CD1c-positive myeloid dendritic cell (primary cell): ENCODE data around the gene FTO.

ENCODE experiments used
- DNase-seq: peaks from one replicate; pipeline ENCODE4 v3.0.0-alpha.2; 2016; ENCODE audit errors: extremely low spot score

Gene FTO

DNA sequence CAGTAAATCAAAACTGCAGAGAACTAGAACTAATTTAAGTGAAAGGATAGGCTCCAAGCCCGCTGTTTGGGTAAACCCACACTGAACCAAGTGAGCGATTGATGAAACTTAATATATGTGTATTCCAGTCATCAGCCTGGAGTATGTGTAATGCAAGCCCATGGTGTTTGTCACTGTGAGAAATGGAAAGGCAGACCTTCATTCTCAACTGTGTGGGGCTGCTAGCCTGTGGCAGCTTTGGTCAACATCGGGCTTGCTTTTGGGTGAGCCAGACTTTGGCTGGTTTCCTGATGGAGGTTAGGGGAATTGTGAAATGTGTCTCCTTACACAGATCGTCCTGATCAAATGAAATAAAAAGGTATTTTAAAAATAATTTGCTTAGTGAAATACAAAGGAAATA, 302.7 kb downstream of the FTO start:
- no peak for DNase-seq

DNA sequence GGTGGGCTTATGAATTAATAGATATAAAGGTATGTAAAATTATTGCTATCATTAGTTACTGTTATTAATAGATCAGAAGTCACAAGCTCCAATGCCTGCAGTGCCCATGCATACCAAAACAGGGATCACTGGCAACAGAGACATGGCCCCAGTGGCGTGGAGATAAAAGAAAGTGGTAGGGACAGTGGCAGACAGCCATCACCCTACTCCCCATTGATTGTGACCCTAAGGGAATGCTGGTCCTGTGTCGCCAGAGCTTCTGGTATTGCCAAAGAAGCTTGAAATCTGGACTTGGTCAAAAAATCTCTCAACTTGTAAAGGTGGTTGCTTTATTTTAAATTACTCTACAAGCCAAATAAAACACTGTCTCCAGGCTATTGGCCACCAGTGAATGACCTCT, 303.5 kb downstream of the FTO start:
- no peak for DNase-seq

DNA sequence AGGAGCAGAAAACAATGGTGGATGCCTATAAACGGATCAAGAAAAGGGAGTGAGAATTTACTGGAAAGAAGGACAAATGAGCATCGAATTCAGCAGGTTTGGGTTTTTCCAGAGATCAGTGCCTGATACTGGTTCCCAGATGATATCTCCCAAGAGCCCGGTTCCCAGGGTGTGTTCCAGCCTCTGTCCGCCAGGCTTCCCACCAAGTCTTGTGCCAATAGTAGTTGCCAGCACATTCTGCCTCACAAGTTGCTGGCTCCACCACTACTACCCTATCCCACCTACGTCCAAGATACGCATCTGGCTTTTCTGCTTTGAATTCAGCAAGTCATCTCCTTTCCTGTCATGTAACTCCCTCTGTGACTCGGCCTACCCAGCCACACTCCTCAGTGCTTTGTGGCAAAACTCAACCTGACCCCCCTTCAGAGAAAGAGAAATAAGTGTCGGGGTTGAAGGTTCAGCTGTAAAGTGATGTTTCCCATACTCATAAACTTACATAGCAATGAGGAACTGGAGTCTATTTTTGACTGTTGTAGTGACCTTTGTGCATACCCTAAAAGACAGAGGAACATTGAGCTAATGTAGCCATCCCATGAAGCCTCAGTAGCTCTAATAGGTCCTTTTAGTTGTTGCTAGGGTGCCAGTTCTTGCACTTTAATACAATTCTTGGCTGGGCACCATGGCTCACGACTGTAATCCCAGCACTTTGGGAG, 305.7 kb downstream of the FTO start:
- DNase-seq, result no peak

DNA sequence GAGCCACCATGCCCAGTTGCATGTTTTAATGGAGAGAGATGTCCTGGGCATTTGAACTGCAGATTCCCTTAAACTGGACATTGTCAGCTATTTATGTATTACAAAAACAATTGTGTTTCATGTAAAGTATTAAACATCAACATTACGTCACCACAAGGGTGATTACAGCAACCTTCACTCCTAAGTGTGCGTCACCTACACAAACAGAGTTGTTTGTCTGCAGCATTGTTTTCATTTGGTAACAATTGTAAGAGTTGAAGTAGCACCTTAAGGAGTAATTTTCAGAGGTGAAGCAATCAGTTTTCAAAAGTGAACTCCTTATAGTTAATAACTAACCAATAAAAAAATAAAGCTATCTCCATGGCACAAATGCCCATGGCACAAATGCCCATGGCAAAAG, 311.2 kb downstream of the FTO start:
- no peak for DNase-seq

DNA sequence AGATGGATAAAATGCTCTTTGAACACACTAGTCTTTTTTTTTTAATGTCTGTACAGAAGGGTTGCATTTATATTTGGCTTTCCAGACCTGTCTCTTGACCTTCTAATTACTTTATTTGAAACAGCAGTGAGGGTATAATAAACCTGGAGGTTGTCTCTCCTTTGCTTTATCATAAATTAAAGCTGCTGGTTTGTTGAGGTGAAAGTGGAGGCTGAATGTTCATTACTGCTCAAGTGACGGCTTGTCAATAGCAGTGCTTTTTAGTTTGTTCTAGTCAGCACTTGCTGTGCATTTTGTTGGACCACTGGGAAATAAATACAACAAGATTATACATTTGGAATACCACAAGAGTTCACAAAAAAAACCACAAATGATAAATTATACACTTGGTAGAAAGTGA, 318.4 kb downstream of the FTO start:
- DNase-seq, result no peak

DNA sequence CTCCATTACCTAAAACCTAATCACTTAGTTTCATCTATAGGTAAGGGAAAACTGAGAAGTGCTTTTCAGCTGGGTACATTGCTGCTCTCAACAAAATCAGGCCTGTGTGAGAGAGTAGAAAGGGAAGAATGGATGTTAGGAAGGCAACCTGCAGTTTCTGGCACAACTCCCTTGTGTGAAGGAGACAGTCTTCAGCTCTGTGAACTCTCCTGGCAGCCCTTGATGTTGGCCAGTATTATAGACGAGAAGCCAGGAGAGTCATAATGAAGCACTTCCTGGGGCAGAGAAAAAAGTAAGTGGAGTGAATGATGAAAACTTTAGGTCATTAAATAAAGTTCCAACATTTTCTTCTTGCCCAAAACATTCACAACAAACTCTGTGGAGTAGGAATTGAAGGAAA, 322.5 kb downstream of the FTO start:
- DNase-seq, result no peak

DNA sequence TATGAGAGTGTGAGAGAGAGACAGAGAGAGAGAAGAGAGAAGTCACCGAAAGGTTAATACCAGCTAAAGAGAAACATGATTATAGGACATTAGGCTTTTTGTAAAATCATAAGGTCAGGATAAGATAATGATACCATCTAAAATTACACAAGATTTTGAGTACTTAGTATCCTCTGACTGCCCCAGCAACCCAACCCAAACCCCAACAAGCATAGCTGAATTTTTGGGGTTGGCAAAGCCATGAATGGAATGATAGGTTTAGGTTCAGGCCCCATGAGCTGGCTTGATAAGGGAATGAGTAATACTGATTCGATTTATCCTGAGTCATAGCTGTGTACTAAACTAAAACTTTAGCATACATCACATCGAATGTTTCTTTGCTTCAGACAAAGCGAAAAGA, 323.1 kb downstream of the FTO start:
- no peak for DNase-seq

DNA sequence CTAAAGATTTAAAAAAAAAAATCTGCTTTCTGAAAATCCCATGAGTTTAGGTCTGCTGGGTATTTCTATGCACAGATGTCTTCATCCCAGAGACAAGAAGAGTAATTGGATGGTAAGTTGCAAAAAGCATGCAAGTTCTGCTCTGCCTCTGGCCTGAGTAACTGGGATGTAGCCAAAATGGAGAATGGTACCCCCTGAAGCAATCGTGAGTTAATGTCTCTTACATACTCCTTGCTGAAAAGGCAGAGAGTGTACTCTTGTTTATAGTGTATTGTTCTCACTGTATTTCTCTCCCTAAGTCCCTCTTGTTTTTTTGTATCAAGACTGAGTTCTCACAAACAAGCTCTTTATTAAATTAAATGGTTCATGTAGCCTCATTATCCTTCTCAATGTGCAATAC, 323.6 kb downstream of the FTO start:
- DNase-seq, result no peak

DNA sequence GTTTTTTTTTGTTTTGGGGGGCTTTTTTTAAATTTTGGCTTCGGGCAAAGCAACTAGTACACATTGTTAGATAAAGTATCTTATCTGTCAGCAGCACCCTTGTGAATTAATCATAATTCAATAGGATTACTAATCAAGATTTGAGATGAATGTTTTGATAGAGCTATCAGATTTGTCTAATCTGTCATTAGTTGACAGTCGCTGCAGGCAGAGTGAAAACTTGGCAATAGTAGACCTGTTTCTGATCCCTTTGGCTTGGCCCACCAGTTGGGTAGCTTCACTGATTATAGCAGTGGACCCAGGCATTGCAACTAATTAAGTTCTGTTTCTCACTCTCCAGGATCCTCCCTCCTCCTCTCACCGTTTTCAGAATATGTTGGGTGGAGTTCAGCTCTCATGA, 324.0 kb downstream of the FTO start:
- no peak for DNase-seq

DNA sequence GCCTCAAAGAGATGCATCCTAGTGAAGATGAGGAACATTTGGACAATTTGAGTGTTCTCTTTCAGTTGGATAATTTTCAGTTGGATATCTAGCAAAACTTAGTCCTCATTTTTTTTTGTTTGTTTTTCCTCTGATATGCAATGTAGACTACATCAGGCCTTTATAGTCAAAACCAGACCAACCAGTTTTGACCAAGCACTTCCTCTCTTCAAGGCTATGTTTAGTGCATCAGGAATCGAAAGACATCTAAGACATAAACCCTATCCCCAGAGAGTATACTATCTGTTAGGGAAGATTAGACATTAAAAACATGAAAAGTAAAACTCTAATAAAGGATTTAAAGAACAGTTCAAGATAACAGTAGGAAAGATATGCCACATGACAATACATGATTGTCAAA, 326.5 kb downstream of the FTO start:
- no peak for DNase-seq

DNA sequence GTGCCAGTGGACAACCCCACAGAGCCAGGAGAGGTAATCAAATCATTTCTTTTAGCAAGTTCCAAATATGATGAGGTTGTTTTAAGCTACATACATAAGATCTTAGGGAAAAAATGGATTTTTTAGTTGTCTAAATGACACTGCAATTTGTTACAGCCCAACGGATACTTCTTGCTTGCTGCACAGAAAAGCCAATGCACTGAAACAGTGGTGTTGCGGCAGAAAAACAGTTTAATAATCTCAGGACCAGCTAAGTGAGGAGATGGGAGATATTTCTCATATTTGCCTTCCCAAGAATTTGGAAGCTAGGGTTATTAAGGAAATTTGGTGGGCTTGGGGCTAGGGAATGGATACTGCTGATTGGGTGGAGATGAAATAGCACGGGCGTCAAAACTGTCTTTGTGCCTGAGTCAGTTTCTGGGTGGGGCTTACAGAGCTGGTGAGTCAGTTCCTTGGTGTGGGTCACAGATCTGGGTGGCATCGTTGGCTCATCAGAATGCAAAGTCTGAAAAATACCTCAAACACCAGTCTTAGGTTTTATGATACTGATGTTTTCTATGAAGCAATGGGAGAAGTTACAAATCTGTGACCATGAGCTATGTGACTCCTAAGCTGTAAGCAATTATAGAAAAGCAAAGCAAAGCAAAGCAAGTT, 327.3 kb downstream of the FTO start:
- DNase-seq, result no peak

DNA sequence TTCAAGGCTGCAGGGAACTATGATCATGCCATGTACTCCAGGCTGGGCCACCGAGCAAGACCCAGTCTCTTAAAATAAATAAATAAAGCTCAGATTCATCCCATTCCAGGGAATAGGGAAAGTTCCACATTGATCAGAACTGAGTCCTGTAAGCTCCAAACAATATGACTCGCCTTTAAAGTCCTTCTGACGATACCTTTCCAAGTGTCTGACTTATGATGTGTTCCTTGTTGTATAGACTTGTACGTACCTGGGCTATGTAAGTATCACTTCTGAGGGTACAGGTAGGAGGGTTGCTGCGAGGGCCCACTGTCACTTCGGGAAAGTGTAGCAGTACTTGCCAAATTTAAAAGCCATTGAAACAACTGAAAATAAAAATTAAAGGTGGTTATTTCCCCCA, 329.8 kb downstream of the FTO start:
- DNase-seq, result no peak

DNA sequence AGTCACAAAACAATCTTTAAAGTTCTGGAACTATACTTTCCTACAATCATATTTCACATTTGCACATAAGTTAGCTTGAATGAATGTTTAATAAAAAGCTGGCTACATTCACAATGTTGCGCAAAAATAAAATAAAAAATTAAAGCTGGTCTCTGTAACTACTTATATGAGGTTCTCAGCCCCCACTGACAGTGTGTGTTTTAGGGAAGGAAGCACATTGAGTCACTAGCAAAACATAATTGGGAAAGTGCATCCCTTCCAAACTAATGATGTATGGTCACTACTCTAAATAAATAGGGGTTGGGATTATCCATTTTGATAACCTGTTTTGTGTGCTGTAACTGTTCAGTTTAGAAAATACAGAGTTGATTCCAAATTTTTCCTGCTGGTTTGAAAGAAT, 330.7 kb downstream of the FTO start:
- DNase-seq, result no peak

DNA sequence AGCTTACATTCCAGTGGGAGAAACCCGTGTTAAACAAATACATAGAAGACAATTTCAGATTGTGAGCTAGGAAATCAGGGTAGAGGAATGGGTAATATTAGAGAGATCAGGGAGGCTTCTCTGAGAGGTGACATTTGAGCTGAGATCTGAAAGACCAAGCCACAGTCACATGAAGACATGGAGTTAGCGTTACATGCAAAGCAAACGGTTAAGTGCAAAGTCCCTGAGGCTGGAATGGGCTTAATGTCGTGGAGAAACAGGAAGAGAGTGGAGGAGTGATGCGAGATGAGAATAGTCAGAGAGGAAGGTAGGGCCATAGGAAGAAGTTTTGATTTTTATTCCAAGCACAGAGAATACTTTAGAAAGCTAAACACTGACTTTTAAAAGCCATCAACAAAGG, 336.5 kb downstream of the FTO start:
- DNase-seq, result no peak

DNA sequence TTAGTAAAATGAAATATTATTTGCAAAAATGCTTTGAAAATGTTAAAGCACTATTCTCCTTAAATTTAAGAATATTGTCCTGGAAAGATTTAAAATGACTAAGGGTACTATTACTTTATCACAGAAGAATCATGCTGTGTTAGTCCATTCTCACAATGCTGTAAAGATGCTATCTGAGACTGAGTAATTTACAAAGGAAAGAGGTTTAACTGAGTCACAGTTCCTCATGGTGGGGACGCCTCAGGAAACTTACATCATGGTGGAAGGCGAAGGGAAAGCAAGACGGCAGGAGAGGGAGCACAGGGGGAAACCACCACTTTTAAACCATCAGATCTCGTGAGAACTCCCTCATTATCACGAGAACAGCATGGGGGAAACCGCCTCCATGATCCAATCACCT, 337.0 kb downstream of the FTO start:
- DNase-seq, result no peak

DNA sequence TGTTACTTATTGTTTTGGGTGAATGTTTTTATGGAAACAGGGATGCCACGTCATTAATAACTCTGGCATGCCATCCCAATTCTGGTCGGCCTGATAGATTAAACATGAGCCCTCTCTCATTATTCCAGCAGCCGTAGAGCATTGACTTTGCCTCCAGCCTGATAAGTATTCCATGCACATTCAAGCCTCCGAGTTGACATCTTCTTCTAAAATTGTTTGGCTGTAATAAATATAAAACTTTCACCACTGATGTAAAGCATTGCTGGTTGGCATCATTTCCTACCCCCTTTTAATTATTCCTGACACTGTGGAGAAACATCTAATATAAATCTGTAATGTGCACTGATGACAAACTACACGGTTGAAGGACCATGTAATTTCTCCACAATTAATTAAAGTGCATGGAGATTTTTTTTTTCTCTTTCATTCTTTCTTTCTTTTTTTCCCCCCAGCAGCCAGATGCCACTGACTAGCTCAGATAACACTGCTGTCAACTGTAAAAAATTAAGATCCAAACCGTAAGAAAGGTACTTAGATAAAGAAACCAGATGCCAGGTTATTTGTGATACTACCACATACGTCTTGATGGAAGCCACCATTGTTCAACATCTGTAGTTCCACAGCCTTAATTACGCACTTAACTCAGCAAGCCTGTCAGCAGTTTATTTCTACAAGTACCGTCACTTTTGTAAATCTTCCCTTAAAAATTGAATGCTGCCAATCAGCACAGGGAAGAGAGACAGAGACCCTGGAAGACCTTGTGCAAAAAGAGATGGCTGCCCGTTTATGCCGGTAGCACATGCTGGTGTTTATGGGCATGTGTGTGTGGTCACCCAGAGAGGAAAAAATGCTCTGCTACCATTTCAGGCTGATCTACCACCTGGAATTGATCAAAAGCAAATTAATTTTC, 344.9 kb downstream of the FTO start:
- no peak for DNase-seq

DNA sequence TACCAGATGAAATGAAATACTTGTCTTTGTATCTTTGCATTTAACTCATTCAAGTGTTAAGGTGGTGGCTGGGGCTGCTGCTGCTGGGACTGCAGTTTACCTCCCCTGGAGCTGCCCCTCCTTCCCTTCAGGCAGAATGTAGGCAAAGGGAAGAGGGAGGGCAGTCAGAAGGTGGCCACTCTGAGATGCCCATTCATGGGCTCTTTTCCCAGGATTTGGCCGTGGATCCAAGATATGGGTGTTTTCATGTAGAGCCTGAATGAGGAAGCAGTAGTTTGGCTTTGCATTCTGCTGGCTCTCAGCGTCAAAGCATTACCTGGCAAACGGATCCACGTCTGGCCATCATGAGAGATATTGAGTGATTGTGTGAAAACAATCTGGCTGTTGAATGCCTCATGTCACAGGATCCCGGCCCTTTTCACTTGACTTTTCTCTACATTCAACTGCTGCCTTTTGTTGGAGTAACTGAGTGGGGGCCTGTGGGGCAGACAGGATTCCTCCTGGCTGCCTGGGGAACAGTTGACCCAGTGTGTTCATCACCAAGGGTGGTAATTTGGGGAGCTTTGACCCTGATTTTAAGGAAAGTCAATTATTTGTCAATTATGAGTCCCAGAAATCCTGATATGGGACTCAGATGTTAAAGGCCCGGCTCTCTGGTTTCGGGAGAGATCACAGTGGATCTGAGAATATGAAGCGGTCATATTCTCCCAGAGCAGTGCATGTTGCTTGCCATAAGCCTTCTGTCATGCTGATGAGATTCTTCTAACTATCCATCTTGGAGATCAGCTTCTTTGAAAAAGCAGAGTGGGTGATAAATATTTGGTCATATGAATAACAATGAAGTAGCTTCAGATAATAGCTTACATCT, 345.9 kb downstream of the FTO start:
- no peak for DNase-seq

DNA sequence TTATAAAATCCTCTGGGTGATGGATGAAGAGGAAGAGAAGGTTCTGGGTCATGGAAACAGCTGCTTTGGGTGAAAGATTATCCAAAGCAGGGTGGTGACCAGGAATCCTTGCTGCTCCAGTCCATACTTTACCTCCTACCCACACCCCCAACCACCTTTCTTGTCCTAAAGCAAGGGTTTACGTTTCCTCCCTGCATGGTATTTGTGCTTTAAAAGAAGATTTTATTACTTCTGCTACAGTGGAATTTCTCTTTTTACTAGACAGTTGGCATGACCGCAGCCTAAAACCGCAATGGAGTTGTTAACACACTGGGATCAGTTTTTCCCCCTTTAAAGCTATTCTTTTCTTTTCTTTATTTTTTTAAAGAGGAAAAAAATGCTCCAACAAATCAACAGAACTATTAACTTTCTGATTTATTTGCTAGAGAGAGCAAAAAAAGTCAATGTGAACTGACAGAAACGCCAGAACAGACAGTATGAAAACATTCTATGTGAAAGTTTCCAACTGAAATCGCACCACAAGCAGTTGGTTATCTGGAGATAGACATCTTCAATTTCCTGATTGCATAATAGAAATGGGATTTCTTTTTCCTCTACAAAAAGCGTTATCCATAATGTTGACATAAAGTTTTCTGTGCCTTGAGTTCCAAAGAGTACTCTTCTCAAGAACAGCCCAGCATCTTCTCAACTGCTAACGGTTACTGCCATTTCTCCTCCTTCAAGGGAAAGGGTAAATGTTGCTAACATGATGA, 346.7 kb downstream of the FTO start:
- DNase-seq, result no peak

DNA sequence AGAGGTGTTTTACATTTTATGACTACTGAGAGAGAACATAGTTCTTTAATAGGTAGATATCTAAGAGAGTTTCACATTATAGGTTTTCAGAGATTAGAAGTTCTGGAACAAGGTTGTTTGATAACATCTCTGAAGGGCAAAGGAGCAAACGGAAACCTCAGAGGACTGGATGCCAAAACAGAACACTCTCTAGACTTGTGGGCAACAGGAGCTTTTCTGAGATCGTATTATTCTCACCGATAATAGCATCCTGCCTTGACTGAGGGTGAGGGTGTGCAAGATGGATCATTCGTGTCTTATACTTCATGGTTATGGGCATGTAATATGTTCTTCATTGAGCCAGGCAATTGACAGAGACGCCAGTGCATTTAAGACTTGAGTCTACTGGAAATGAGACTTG, 347.9 kb downstream of the FTO start:
- DNase-seq, result no peak

DNA sequence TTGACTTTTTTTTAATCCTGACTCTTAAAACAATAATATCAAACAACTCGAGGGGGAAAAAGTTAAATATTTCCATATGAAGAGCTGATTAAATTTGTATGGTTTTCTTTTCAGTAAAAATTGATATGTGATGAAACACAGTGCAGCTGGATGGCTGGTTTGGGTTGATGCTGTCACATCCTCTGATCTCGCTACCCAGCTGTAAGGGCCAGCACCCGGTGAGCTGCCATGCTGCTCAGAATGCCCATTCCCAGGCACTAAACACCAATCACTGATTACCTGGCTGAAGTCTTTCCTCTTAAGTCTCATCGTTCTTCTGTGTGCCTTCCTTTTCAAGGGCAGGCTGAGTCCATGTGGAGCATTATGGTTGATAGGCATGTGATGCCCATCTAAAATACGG, 348.3 kb downstream of the FTO start:
- no peak for DNase-seq
